ENCODE measurements around the gene CDH18.

- no peak for TF ChIP-seq CTCF (IDR thresholded peaks at IDR 0.05)
- TF ChIP-seq POLR2A (IDR thresholded peaks at IDR 0.05) = no peak
Measured at GRCh38 chr5:20030125-20030524, 42.1 kb upstream of the CDH18 start.
